GM20000 (cell line): ENCODE results near the gene UMPS.

Source experiments
- DNase-seq: peaks from one replicate; pipeline ENCODE4 v3.0.0; 2012; ENCODE audit warnings: low spot score
- TF ChIP-seq, protein P1 (sequence below): IDR thresholded peaks from 2 replicates; pipeline ENCODE4 v1.5.1; 2012; ENCODE audit warnings: mild to moderate bottlenecking, control low read depth; ENCODE audit errors: extremely low read depth, missing control alignments

Gene UMPS

GRCh38 chr3:124759666-124760401 lies 29.6 kb downstream of the UMPS start:
- TF ChIP-seq, protein P1, sequence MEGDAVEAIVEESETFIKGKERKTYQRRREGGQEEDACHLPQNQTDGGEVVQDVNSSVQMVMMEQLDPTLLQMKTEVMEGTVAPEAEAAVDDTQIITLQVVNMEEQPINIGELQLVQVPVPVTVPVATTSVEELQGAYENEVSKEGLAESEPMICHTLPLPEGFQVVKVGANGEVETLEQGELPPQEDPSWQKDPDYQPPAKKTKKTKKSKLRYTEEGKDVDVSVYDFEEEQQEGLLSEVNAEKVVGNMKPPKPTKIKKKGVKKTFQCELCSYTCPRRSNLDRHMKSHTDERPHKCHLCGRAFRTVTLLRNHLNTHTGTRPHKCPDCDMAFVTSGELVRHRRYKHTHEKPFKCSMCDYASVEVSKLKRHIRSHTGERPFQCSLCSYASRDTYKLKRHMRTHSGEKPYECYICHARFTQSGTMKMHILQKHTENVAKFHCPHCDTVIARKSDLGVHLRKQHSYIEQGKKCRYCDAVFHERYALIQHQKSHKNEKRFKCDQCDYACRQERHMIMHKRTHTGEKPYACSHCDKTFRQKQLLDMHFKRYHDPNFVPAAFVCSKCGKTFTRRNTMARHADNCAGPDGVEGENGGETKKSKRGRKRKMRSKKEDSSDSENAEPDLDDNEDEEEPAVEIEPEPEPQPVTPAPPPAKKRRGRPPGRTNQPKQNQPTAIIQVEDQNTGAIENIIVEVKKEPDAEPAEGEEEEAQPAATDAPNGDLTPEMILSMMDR: no peak
- DNase-seq: no peak

GRCh38 chr3:124760601-124761000 lies 30.3 kb downstream of the UMPS start:
- TF ChIP-seq, protein P1: no peak
- DNase-seq: no peak

DNA sequence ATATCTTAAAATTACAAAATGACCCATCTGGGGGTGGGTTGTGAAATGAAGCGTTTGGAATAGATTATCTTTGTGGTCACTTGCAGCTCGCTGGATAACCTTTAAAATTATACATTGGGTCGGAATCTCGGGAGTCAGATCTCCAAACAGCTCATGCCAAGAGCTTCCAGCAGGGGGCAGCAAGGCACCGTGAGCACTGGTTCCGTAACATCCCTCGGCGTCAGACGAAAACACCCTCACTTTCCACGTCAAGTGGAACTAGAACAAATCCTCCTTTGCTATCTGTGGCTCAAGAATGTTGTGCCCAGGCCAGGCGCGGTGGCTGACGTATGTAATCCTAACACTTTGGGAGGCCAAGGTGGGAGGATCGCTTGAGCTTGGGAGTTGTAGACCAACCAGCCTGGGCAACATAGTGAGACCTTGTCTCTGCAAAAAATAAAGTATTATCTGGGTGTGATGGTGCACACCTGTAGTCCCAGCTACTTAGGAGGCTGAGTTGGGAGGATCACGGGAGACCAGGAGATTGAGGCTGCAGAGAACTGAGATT lies 31.1 kb downstream of the UMPS start:
- TF ChIP-seq, protein P1: peak; percentile 91
- peak; percentile 81 for DNase-seq

GRCh38 chr3:124761935-124762660 lies 31.8 kb downstream of the UMPS start:
- TF ChIP-seq, protein P1: no peak
- DNase-seq: no peak

GRCh38 chr3:124762661-124763011 lies 32.4 kb downstream of the UMPS start:
- DNase-seq: no peak
- TF ChIP-seq, protein P1: no peak

DNA sequence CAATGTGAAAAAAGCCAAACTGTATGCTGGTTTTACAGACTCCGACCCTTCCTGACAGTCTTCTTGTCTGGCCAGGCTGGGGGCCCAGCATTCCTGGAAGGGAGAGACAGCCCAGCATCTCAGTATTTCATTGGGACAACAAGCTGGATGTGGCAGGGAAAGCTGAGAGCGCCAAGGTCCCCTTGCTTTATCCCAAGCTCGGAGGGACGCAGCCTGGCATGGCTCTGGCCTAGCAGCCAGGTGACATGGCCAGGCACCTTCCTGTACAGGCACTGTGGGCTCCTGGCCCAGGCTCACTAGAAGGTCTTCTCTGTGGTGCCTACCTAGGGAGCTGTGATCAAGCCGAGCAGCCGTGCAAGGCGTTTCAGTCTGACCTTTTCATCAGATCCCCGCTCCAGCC lies 33.0 kb downstream of the UMPS start:
- TF ChIP-seq, protein P1: no peak
- DNase-seq: no peak

- no peak for DNase-seq
- TF ChIP-seq, protein P1: no peak
Observed at GRCh38 chr3:124763644-124764358, 33.5 kb downstream of the UMPS start.
